ENCODE data around the gene YIF1A.

Gene YIF1A

DNA sequence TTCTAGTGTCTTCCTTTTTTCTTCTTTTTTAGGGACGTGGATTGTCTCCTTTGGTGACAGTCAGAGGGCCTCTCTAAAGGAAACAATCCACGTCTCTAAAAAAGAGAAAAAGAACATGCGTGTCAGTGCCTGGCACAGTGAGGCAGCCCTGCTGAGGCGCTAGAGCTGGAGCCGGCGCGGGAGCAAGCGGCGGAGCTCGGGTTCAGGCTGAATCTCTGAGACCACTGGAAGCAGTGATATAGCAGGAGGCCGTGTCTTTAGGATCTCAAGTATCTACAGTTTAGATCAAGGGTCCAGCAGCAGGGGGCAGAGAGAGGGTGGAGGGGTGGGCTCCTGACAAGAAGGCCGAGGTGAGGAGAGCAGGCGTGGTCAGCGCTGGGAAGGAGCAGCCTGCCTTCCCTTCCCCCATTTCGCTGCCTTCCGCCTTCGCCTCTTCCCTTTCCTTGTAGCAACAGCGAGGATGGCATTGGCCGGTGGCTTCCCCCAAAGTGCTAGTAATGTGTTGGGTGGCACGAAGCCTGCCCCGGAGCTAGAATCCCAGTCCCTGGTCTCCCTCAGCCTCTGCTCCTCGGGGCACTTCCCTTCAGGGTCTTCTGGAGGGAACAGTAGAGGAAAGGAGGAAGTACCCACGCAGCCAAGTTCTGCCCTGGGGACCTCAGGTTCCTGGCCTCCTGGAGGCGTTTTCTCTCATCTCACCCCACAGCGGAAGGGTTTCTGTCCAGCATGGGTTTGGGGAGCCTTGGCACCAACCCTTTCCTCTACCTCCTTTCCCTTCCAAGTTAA, 48.8 kb downstream of the YIF1A start:
- DNase-seq, result no peak

DNA sequence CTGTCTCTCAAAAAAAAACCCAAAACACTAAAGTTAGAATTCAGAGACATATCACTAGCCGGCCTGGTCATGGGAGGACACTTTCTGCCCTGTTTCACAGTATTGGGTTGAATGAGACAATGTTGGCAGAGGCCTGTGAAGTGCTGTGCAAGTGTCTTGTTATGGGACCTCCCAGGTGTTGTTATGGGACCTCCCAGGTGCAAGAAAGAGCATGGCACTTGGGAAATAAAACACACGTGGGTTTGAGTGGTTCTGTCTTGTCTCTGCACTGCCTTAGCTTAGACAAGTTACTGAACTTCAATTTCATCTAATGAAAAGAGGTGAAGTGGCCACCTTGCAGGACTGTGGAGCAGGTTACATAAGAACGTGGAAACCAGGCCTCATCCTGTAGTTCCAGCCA, 49.4 kb downstream of the YIF1A start:
- DNase-seq, result no peak

DNA sequence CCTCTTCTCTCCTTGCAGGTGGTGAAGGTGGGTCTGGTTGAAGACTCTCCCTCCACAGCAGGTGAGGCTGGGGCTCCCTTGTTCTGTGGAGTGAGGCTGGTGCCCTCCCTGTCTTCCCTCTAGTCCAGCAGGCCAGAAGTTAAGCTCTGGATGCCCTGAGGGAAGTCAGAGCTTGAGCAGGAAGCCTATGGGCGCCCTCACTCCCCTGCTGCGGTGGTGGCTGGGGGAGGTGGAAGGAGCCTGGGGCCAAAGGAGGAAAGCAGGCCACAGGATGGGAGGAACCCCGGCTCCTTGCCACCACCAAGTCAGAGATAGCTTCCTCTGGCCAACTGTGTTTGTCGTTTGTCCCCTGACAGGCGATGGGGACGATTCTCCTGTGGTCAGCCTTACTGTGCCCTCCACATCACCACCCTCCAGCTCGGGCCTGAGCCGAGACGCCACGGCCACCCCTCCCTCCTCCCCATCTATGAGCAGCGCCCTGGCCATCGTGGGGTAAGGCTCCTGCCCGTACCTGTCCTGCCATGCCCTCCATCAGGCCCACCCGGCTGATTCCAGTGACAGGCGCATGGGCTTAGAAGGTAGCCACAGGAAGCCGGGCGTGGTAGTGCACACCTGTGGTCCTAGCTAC, 50.0 kb downstream of the YIF1A start:
- DNase-seq, result no peak

DNA sequence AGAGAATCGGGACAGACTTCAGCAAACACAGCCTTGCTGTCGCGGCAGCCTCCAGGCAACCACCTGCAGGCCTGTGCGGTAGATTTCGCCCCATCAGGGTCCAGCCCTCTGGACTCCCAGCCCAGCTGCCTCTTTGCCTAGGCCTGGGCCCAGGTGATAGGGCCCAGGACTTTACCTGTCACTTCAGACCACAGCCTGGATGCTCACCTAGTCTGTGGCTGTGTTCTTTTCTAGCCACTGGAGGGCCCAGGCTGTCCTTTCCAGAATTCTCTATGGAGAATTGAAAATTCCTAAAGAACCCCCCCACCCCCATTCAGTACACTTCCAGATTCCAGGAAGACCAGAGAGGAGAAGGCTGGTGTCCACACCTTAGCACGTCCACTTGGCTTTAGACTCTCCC, 51.1 kb downstream of the YIF1A start:
- no peak for DNase-seq

DNA sequence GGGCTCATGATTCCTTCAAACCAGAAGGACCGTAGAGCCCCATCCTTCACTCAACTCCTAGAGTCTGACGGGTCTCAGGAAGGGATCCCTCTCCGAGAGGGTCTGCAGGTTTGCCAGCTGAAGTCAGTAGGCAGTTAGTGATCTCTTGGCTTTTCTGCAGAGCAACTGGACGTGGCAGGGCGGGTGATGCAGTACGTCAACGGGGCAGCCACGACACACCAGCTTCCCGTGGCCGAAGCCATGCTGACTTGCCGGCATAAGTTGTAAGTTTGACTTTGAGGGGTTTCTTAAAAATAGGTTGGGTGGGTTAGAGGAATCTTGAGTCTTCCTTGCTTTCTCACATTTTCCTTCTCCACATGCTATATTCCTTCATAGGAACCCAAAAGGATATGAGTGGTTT, 53.8 kb downstream of the YIF1A start:
- no peak for DNase-seq

Measured in stimulated activated CD4-positive, alpha-beta T cell treated with anti-CD3 and anti-CD28 coated beads, Interleukin-4, amount 100 ng/mL, for 4 hours (primary cell).